Measurements from ENCODE around the gene ZFAND5. TPM values are rescaled to one million over a fixed set of nuclear protein-coding genes. Genes with fewer than 3 reads are reported as not detected.

Gene ZFAND5
- polyA plus RNA-seq, 1 donor from 2014 or later, result 338 TPM

DNA sequence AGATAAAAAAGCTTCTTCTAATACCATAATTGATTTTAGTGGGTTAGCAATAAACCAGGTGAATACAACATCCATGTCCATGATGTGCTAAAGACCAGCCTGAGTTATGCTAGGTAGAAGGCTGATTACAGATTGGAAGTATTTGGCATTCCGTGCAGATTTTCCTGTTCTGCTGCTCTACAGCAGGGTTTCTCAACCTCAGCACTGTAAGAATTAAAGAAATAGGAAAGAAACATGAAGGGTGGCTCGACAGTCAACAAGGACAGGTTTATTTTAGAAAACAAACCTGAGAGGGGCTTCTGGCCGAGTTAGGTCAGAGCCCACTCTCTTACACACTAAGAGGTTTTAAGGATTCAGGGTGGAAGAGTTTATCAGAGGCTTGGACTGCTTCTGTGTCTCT lies 42.3 kb downstream of the ZFAND5 start:
- Histone ChIP-seq H2AFZ (ENCODE audit: low read depth, low read length) (no peak overlapping the region), H3F3A (ENCODE audit: insufficient read depth, low read length, poor library complexity, severe bottlenecking) (no peaks in the 10 kb centered on the region), H3K79me2 (replicated peaks; ENCODE audit: insufficient read depth, low read length) (no peaks in the 10 kb centered on the region), H3K4me2 (ENCODE audit: low read length) (no peak overlapping the region), H4K20me1 (ENCODE audit: insufficient read depth) (no peaks in the 10 kb centered on the region), H3K9ac (ENCODE audit: low read length) (no peak overlapping the region), H3K9me3 (ENCODE audit: low read length) (no peaks in the 10 kb centered on the region), H3K36me3 (ENCODE audit: insufficient read depth, low read length) (no peaks in the 10 kb centered on the region), H3K27me3 (ENCODE audit: insufficient read depth, low read depth, low read length) (no peaks in the 10 kb centered on the region), H3K4me3 (ENCODE audit: low read length) (no peak overlapping the region), H3K9me2 (ENCODE audit: insufficient read depth, low read length) (no peaks in the 10 kb centered on the region), H3K27ac (ENCODE audit: low read length) (no peak overlapping the region)
- no peak for TF ChIP-seq SMC3 (conservative IDR thresholded peaks at IDR 0.05; ENCODE audit: poor library complexity)
- TF ChIP-seq RAD21 (conservative IDR thresholded peaks at IDR 0.05), result no peak
- no peak for TF ChIP-seq CTCF (IDR thresholded peaks at IDR 0.05; ENCODE audit: poor library complexity, severe bottlenecking)
- no peak for TF ChIP-seq EZH2 (IDR thresholded peaks at IDR 0.05; ENCODE audit: borderline replicate concordance, insufficient read depth, low read length, poor library complexity, severe bottlenecking)
- TF ChIP-seq, protein P1, sequence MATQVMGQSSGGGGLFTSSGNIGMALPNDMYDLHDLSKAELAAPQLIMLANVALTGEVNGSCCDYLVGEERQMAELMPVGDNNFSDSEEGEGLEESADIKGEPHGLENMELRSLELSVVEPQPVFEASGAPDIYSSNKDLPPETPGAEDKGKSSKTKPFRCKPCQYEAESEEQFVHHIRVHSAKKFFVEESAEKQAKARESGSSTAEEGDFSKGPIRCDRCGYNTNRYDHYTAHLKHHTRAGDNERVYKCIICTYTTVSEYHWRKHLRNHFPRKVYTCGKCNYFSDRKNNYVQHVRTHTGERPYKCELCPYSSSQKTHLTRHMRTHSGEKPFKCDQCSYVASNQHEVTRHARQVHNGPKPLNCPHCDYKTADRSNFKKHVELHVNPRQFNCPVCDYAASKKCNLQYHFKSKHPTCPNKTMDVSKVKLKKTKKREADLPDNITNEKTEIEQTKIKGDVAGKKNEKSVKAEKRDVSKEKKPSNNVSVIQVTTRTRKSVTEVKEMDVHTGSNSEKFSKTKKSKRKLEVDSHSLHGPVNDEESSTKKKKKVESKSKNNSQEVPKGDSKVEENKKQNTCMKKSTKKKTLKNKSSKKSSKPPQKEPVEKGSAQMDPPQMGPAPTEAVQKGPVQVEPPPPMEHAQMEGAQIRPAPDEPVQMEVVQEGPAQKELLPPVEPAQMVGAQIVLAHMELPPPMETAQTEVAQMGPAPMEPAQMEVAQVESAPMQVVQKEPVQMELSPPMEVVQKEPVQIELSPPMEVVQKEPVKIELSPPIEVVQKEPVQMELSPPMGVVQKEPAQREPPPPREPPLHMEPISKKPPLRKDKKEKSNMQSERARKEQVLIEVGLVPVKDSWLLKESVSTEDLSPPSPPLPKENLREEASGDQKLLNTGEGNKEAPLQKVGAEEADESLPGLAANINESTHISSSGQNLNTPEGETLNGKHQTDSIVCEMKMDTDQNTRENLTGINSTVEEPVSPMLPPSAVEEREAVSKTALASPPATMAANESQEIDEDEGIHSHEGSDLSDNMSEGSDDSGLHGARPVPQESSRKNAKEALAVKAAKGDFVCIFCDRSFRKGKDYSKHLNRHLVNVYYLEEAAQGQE (IDR thresholded peaks at IDR 0.05; ENCODE audit: borderline replicate concordance), result no peak
- TF ChIP-seq POLR2AphosphoS5 (IDR thresholded peaks at IDR 0.05), result no peak
- no peak for TF ChIP-seq MXI1 (conservative IDR thresholded peaks at IDR 0.05; ENCODE audit: poor library complexity, severe bottlenecking)
- TF ChIP-seq EP300 (conservative IDR thresholded peaks at IDR 0.05; ENCODE audit: poor library complexity, severe bottlenecking), result no peak
- no peak for TF ChIP-seq TAF1 (IDR thresholded peaks at IDR 0.05; ENCODE audit: low read depth)

DNA sequence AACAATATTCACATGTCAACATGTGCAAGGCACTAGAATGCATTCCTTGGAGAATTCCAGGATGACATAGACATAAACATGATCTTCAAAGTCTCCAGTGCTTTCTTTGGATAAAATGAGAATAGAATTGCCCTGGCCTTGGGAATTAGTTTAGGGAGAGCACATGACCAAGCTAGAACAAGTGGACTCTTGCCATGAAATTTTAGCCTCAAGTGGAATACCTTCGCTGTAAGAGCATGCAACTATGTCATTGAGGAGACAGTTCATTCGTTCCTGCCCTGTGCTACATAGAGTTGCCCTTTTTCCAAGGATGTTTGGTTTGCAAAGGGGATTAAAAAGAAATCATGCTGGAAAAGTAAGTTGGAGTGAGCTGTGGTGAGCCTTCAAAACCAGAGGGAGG lies 42.7 kb downstream of the ZFAND5 start:
- Histone ChIP-seq H3K9ac (ENCODE audit: low read length) (no peak overlapping the region), H3K4me3 (ENCODE audit: low read length) (no peak overlapping the region), H3K27me3 (ENCODE audit: insufficient read depth, low read depth, low read length) (no peaks in the 10 kb centered on the region), H3K27ac (ENCODE audit: low read length) (no peak overlapping the region), H3F3A (ENCODE audit: insufficient read depth, low read length, poor library complexity, severe bottlenecking) (no peaks in the 10 kb centered on the region), H3K9me3 (ENCODE audit: low read length) (no peaks in the 10 kb centered on the region), H3K36me3 (ENCODE audit: insufficient read depth, low read length) (no peaks in the 10 kb centered on the region), H2AFZ (ENCODE audit: low read depth, low read length) (no peak overlapping the region), H3K4me2 (ENCODE audit: low read length) (no peak overlapping the region), H3K9me2 (ENCODE audit: insufficient read depth, low read length) (no peaks in the 10 kb centered on the region), H4K20me1 (ENCODE audit: insufficient read depth) (no peaks in the 10 kb centered on the region), H3K79me2 (replicated peaks; ENCODE audit: insufficient read depth, low read length) (no peaks in the 10 kb centered on the region)
- TF ChIP-seq, protein P1 (IDR thresholded peaks at IDR 0.05; ENCODE audit: borderline replicate concordance), result no peak
- no peak for TF ChIP-seq EP300 (conservative IDR thresholded peaks at IDR 0.05; ENCODE audit: poor library complexity, severe bottlenecking)
- TF ChIP-seq CTCF (IDR thresholded peaks at IDR 0.05; ENCODE audit: poor library complexity, severe bottlenecking), result no peak
- no peak for TF ChIP-seq POLR2AphosphoS5 (IDR thresholded peaks at IDR 0.05)
- no peak for TF ChIP-seq RAD21 (conservative IDR thresholded peaks at IDR 0.05)
- no peak for TF ChIP-seq TAF1 (IDR thresholded peaks at IDR 0.05; ENCODE audit: low read depth)
- no peak for TF ChIP-seq EZH2 (IDR thresholded peaks at IDR 0.05; ENCODE audit: borderline replicate concordance, insufficient read depth, low read length, poor library complexity, severe bottlenecking)
- no peak for TF ChIP-seq MXI1 (conservative IDR thresholded peaks at IDR 0.05; ENCODE audit: poor library complexity, severe bottlenecking)
- no peak for TF ChIP-seq SMC3 (conservative IDR thresholded peaks at IDR 0.05; ENCODE audit: poor library complexity)

Data from neural cell (in vitro differentiated cells).